ENCODE data around the gene SCMH1.

Gene SCMH1

DNA sequence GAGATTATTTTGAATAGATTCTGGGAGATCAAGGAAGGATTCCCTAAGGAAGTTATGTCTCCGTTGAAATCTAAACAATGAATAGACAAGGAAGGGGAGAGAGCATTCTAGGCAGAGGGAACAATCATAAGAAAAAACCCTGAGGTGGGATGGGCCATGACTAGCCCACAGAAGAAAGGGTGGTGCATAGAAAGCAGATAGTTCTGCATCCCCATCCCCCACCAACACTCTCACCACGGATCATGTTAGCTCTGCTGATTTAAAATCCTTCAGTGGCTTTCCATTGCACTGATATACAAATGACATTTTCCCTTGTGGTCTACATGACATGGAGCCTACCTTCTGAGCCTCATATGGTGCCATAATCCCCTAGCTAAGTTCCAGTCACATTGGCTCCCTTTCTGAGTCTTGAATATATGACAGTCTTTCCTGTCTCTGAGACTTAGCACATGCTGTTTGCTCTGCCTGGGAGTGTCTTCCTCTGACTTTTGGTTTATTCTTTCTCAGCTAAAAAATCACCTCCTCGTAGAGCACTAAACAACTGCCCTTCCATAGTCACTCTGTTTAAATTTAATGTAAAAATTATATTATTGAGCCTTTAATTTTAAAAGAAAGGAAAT lies 15.2 kb downstream of the SCMH1 start:
- peak overlapping the region in 1 of 2 experiments; percentile 10 for H3K4ac ChIP-seq (ENCODE audit: low read depth in 1 of 2, low read length in 2 of 2)
- H3K9ac ChIP-seq (ENCODE audit: low read length), result no peak overlapping the region
- H3K79me1 ChIP-seq (replicated peaks; ENCODE audit: low read length, poor library complexity, severe bottlenecking), result peaks cover 21% of the 10 kb centered on the region
- DNase-seq, result peak; percentile 12
- H4K8ac ChIP-seq (ENCODE audit: low read length), result no peak overlapping the region
- no peak overlapping the region for H2AK5ac ChIP-seq (ENCODE audit: low read length, severe bottlenecking)
- no peak overlapping the region for H2BK15ac ChIP-seq (ENCODE audit: low read depth, poor library complexity, severe bottlenecking)
- H3K18ac ChIP-seq (ENCODE audit: low read depth in 1 of 2, low read length in 2 of 2), result no peak overlapping the region
- no peak overlapping the region for H2BK12ac ChIP-seq (ENCODE audit: low read length in 2 of 2)
- H3K4me2 ChIP-seq (ENCODE audit: low read length, poor library complexity, severe bottlenecking), result no peak overlapping the region
- no peak overlapping the region for H2AFZ ChIP-seq (ENCODE audit: low read depth, low read length)
- no peaks in the 10 kb centered on the region for H3K36me3 ChIP-seq (ENCODE audit: control insufficient read depth in 1 of 2, insufficient read depth in 2 of 2, low read depth in 1 of 2, low read length in 2 of 2)
- no peak overlapping the region for H3K14ac ChIP-seq (ENCODE audit: low read length in 2 of 2)
- no peak overlapping the region for H4K91ac ChIP-seq (ENCODE audit: low read length)
- no peaks in the 10 kb centered on the region for H3K4me1 ChIP-seq (ENCODE audit: control insufficient read depth, insufficient read depth, low read depth, low read length)
- H3K4me3 ChIP-seq (ENCODE audit: insufficient read depth in 1 of 2, low read depth in 1 of 2, low read length in 2 of 2), result no peak overlapping the region
- no peak overlapping the region for H3K27ac ChIP-seq (ENCODE audit: low read length, poor library complexity, severe bottlenecking)
- no peaks in the 10 kb centered on the region for H3K9me3 ChIP-seq (ENCODE audit: control insufficient read depth, low read length)
- no peak overlapping the region for H2BK5ac ChIP-seq (ENCODE audit: low read depth, low read length, poor library complexity, severe bottlenecking)
- no peak overlapping the region for H2BK120ac ChIP-seq (ENCODE audit: low read depth, low read length)
- H3K27me3 ChIP-seq (ENCODE audit: control insufficient read depth in 1 of 2, insufficient read depth in 1 of 2, low read length in 2 of 2), result no peaks in the 10 kb centered on the region
- no peak overlapping the region for H3K23ac ChIP-seq (ENCODE audit: low read length in 2 of 2)
- whole genome bisulfite sequencing, result 61% methylated on average over 2 of the region's 3 CpGs

DNA sequence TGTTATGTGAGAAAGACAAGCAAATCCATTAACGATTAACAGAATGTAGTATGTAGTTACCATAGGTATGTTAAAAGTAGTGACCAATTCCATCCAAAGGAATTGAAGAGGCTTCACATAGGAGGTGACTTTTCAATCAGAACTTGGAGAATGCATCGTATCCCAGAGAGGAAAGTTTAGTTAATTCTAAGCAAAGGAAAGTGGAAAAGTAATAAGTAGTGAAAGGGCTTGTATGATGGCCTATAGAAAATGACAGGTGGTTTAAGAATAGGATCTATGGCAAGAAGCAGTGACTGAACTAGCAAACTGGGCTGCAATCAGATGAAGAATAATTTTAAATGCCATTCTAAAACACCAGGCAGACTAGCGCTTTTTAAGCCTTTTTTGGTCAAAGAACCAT lies 16.6 kb downstream of the SCMH1 start:
- Histone ChIP-seq H3K14ac (ENCODE audit: low read length in 2 of 2) (no peak overlapping the region), H3K18ac (ENCODE audit: low read depth in 1 of 2, low read length in 2 of 2) (no peak overlapping the region), H3K27ac (ENCODE audit: low read length, poor library complexity, severe bottlenecking) (no peak overlapping the region), H3K36me3 (ENCODE audit: control insufficient read depth in 1 of 2, insufficient read depth in 2 of 2, low read depth in 1 of 2, low read length in 2 of 2) (no peaks in the 10 kb centered on the region), H2BK120ac (ENCODE audit: low read depth, low read length) (no peak overlapping the region), H2BK5ac (ENCODE audit: low read depth, low read length, poor library complexity, severe bottlenecking) (no peak overlapping the region), H3K23ac (ENCODE audit: low read length in 2 of 2) (no peak overlapping the region), H4K91ac (ENCODE audit: low read length) (no peak overlapping the region), H3K4me1 (ENCODE audit: control insufficient read depth, insufficient read depth, low read depth, low read length) (no peaks in the 10 kb centered on the region), H3K4me2 (ENCODE audit: low read length, poor library complexity, severe bottlenecking) (no peak overlapping the region), H2BK15ac (ENCODE audit: low read depth, poor library complexity, severe bottlenecking) (no peak overlapping the region), H3K9ac (ENCODE audit: low read length) (no peak overlapping the region), H3K4ac (ENCODE audit: low read depth in 1 of 2, low read length in 2 of 2) (no peak overlapping the region), H3K79me1 (replicated peaks; ENCODE audit: low read length, poor library complexity, severe bottlenecking) (peaks cover 26% of the 10 kb centered on the region), H3K4me3 (ENCODE audit: insufficient read depth in 1 of 2, low read depth in 1 of 2, low read length in 2 of 2) (no peak overlapping the region), H2AK5ac (ENCODE audit: low read length, severe bottlenecking) (no peak overlapping the region), H4K8ac (ENCODE audit: low read length) (no peak overlapping the region), H3K27me3 (ENCODE audit: control insufficient read depth in 1 of 2, insufficient read depth in 1 of 2, low read length in 2 of 2) (no peaks in the 10 kb centered on the region), H3K9me3 (ENCODE audit: control insufficient read depth, low read length) (no peaks in the 10 kb centered on the region), H2BK12ac (ENCODE audit: low read length in 2 of 2) (no peak overlapping the region), H2AFZ (ENCODE audit: low read depth, low read length) (no peak overlapping the region)
- WGBS, result 100% methylated on average over 2 of the region's 3 CpGs
- no peak for DNase-seq

DNA sequence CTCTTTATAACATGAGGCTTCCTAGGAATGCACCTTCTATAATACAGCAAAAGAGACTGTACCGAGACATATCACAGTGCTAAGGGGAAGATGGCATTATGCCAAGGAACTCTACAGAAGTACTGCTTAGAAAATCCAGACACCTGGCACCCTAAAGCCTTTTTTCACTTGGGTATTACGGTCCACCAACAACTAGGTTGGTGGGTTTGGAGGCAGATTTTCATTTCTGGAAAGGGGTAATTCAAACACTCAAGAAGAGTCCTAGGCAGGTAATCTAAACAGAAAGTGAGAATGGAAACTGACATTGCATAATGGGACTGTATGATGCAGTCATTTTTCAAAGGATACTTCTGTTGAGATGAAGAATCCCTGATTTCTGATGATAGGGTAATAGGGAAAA lies 19.6 kb downstream of the SCMH1 start:
- Histone ChIP-seq H3K79me1 (replicated peaks; ENCODE audit: low read length, poor library complexity, severe bottlenecking) (peaks cover 27% of the 10 kb centered on the region), H3K4ac (ENCODE audit: low read depth in 1 of 2, low read length in 2 of 2) (no peak overlapping the region), H2BK120ac (ENCODE audit: low read depth, low read length) (no peak overlapping the region), H4K91ac (ENCODE audit: low read length) (no peak overlapping the region), H3K27me3 (ENCODE audit: control insufficient read depth in 1 of 2, insufficient read depth in 1 of 2, low read length in 2 of 2) (no peaks in the 10 kb centered on the region), H3K36me3 (ENCODE audit: control insufficient read depth in 1 of 2, insufficient read depth in 2 of 2, low read depth in 1 of 2, low read length in 2 of 2) (peaks cover 0 to 5% of the 10 kb centered on the region in 2 experiments), H3K4me2 (ENCODE audit: low read length, poor library complexity, severe bottlenecking) (no peak overlapping the region), H2BK12ac (ENCODE audit: low read length in 2 of 2) (no peak overlapping the region), H3K23ac (ENCODE audit: low read length in 2 of 2) (no peak overlapping the region), H2AK5ac (ENCODE audit: low read length, severe bottlenecking) (no peak overlapping the region), H2AFZ (ENCODE audit: low read depth, low read length) (no peak overlapping the region), H3K9me3 (ENCODE audit: control insufficient read depth, low read length) (peaks cover 3% of the 10 kb centered on the region), H3K4me1 (ENCODE audit: control insufficient read depth, insufficient read depth, low read depth, low read length) (no peaks in the 10 kb centered on the region), H3K27ac (ENCODE audit: low read length, poor library complexity, severe bottlenecking) (no peak overlapping the region), H2BK15ac (ENCODE audit: low read depth, poor library complexity, severe bottlenecking) (no peak overlapping the region), H3K9ac (ENCODE audit: low read length) (no peak overlapping the region), H3K18ac (ENCODE audit: low read depth in 1 of 2, low read length in 2 of 2) (no peak overlapping the region), H3K14ac (ENCODE audit: low read length in 2 of 2) (no peak overlapping the region), H3K4me3 (ENCODE audit: insufficient read depth in 1 of 2, low read depth in 1 of 2, low read length in 2 of 2) (no peak overlapping the region), H2BK5ac (ENCODE audit: low read depth, low read length, poor library complexity, severe bottlenecking) (no peak overlapping the region), H4K8ac (ENCODE audit: low read length) (no peak overlapping the region)
- peak; percentile 18 for DNase-seq
- WGBS, result 100% methylated on average over 2 of the region's 2 CpGs

DNA sequence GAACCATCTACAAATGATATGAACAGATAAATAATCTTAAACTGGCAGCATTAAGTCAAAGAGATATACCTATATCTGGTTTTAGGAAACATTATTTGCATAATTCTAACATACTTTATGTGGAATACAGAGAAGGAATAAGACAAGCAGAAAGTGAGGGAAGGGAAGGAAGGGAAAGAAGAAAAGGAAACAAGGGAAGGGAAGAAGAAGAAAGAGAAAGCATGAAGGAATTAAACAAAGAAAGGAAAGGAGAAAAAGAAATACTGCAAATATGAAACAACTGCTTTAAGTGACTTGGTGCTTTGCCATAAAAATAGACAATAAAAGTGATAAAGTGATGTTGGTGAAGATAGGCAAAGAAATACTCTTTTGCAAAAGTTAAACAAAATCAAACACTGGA lies 20.1 kb downstream of the SCMH1 start:
- no peak overlapping the region for H3K27ac ChIP-seq (ENCODE audit: low read length, poor library complexity, severe bottlenecking)
- peaks cover 3% of the 10 kb centered on the region for H3K9me3 ChIP-seq (ENCODE audit: control insufficient read depth, low read length)
- no peak overlapping the region for H2BK12ac ChIP-seq (ENCODE audit: low read length in 2 of 2)
- no peak overlapping the region for H2BK15ac ChIP-seq (ENCODE audit: low read depth, poor library complexity, severe bottlenecking)
- no peaks in the 10 kb centered on the region for H3K27me3 ChIP-seq (ENCODE audit: control insufficient read depth in 1 of 2, insufficient read depth in 1 of 2, low read length in 2 of 2)
- H2BK5ac ChIP-seq (ENCODE audit: low read depth, low read length, poor library complexity, severe bottlenecking), result no peak overlapping the region
- peaks cover 27% of the 10 kb centered on the region for H3K79me1 ChIP-seq (replicated peaks; ENCODE audit: low read length, poor library complexity, severe bottlenecking)
- no peak overlapping the region for H3K4me3 ChIP-seq (ENCODE audit: insufficient read depth in 1 of 2, low read depth in 1 of 2, low read length in 2 of 2)
- DNase-seq, result no peak
- no peak overlapping the region for H2BK120ac ChIP-seq (ENCODE audit: low read depth, low read length)
- H4K91ac ChIP-seq (ENCODE audit: low read length), result no peak overlapping the region
- no peak overlapping the region for H3K18ac ChIP-seq (ENCODE audit: low read depth in 1 of 2, low read length in 2 of 2)
- H3K14ac ChIP-seq (ENCODE audit: low read length in 2 of 2), result no peak overlapping the region
- H2AK5ac ChIP-seq (ENCODE audit: low read length, severe bottlenecking), result no peak overlapping the region
- no peak overlapping the region for H2AFZ ChIP-seq (ENCODE audit: low read depth, low read length)
- no peak overlapping the region for H3K4ac ChIP-seq (ENCODE audit: low read depth in 1 of 2, low read length in 2 of 2)
- H3K4me1 ChIP-seq (ENCODE audit: control insufficient read depth, insufficient read depth, low read depth, low read length), result no peaks in the 10 kb centered on the region
- H3K9ac ChIP-seq (ENCODE audit: low read length), result no peak overlapping the region
- no peak overlapping the region for H3K4me2 ChIP-seq (ENCODE audit: low read length, poor library complexity, severe bottlenecking)
- no peak overlapping the region for H4K8ac ChIP-seq (ENCODE audit: low read length)
- H3K23ac ChIP-seq (ENCODE audit: low read length in 2 of 2), result no peak overlapping the region
- peaks cover 0 to 5% of the 10 kb centered on the region in 2 experiments for H3K36me3 ChIP-seq (ENCODE audit: control insufficient read depth in 1 of 2, insufficient read depth in 2 of 2, low read depth in 1 of 2, low read length in 2 of 2)
